GM21723 (cell line): Measurements from ENCODE around the gene GPR141.
"Not testable (repeated sequence)": the region's sequence is repeated elsewhere in the genome, so short reads cannot be mapped to it uniquely, and the experiment has no call there.

Experiments used
- ATAC-seq: cut with Tn5 transposase; IDR thresholded peaks from one replicate; pipeline ENCODE4 v1.9.1; 2021; ENCODE audit warnings: mild to moderate bottlenecking, moderate library complexity; ENCODE audit not compliant: unreplicated experiment

GPR141 gene

GRCh38 chr7:37684927-37685326, 1.4 kb downstream of the GPR141 start:
- ATAC-seq = no peak

- ATAC-seq = no peak
These were observed 3.2 kb downstream of the GPR141 start for GRCh38 chr7:37686556-37687345.

- no peak for ATAC-seq
These were observed 6.6 kb downstream of the GPR141 start for GRCh38 chr7:37690206-37690605.

- no peak for ATAC-seq
These were observed 10.9 kb downstream of the GPR141 start for GRCh38 chr7:37694208-37695094.

- no peak for ATAC-seq
These were observed 14.7 kb downstream of the GPR141 start for GRCh38 chr7:37698276-37698675.

GRCh38 chr7:37698782-37699181, 15.2 kb downstream of the GPR141 start:
- ATAC-seq = no peak

- ATAC-seq = no peak
These were observed 18.2 kb downstream of the GPR141 start for GRCh38 chr7:37701769-37702168.

GRCh38 chr7:37703361-37703760, 19.8 kb downstream of the GPR141 start:
- ATAC-seq = no peak

GRCh38 chr7:37704328-37704833, 20.8 kb downstream of the GPR141 start:
- not testable (repeated sequence) for ATAC-seq

GRCh38 chr7:37705976-37706375, 22.4 kb downstream of the GPR141 start:
- no peak for ATAC-seq

- ATAC-seq = no peak
These were observed 23.2 kb downstream of the GPR141 start for GRCh38 chr7:37706804-37707203.

GRCh38 chr7:37707754-37708485, 24.4 kb downstream of the GPR141 start:
- ATAC-seq = no peak

- ATAC-seq = peak; percentile 99
These were observed 26.3 kb downstream of the GPR141 start for GRCh38 chr7:37709631-37710509.

GRCh38 chr7:37713613-37714012, 30.0 kb downstream of the GPR141 start:
- no peak for ATAC-seq

- no peak for ATAC-seq
These were observed 31.0 kb downstream of the GPR141 start for GRCh38 chr7:37714606-37715005.

GRCh38 chr7:37718585-37718984, 35.0 kb downstream of the GPR141 start:
- ATAC-seq = no peak

- peak; percentile 83 for ATAC-seq
These were observed 35.5 kb downstream of the GPR141 start for GRCh38 chr7:37719077-37719476.

GRCh38 chr7:37724732-37725131, 41.2 kb downstream of the GPR141 start:
- ATAC-seq = no peak

- no peak for ATAC-seq
These were observed 42.5 kb downstream of the GPR141 start for GRCh38 chr7:37726016-37726415.

GRCh38 chr7:37728747-37729146, 45.2 kb downstream of the GPR141 start:
- ATAC-seq = peak; percentile 53
